Activated CD4-positive, alpha-beta T cell treated with anti-CD3 and anti-CD28 coated beads for 1 hour (primary cell): ENCODE data around the gene TARS2.

Experiments used
- DNase-seq: peaks from one replicate; pipeline ENCODE4 v3.0.0-alpha.2; 2020

Gene TARS2

GRCh38 chr1:150508982-150509381 lies 21.8 kb downstream of the TARS2 start:
- DNase-seq = no peak

DNA sequence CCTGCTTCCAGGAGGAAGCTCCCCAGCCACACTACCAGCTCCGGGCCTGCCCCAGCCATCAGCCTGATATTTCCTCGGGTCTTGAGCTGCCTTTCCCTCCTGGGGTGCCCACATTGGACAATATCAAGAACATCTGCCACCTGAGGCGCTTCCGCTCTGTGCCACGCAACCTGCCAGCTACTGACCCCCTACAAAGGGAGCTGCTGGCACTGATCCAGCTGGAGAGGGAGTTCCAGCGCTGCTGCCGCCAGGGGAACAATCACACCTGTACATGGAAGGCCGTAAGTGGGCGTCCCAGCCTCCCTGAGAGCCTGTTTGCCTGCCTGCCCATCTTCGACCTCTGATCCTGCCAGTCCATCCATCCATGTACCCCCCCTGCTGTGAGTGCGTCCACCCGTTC lies 24.3 kb downstream of the TARS2 start:
- DNase-seq = no peak

GRCh38 chr1:150511985-150512660 lies 24.9 kb downstream of the TARS2 start:
- no peak for DNase-seq

- no peak for DNase-seq
These were observed 25.6 kb downstream of the TARS2 start for GRCh38 chr1:150512846-150513245.

DNA sequence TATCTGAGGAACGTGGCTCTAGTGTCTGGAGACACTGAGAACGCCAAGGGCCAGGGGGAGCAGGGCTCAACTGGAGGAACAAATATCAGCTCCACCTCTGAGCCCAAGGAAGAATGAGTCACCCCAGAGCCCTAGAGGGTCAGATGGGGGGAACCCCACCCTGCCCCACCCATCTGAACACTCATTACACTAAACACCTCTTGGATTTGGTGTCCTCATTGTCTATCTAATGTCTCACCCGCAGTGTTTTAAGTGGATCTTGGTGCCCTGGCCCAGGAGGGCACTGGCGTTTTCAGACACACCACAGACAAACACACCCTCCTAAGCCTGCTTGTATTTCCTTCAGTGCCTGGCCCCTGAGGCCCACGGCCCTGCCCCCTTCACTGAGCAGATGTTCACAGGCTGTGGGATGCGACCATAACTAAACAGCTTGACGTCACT lies 26.2 kb downstream of the TARS2 start:
- no peak for DNase-seq

GRCh38 chr1:150514260-150514659 lies 27.0 kb downstream of the TARS2 start:
- no peak for DNase-seq

DNA sequence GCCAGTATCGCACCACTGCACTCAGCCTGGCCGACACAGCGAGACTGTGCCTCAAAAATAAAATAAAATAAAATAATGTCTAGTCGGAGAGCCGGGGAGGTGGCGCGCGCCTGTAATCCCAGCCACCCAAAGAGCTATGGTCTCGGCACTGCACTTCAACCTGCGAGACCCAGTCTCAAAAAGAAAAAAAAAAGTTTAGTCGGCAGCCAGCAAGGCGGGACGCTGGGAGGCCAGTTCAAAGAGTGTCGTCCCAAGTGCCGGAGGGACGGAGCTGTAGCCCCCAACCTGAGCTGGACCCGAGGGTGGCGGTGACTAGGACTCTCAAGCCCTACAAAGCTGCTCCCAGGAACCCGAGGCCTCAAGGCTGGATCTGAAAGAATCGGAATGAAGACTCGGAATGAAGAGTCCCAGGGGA lies 27.7 kb downstream of the TARS2 start:
- DNase-seq = no peak

GRCh38 chr1:150515328-150516049 lies 28.3 kb downstream of the TARS2 start, which contains the start of gene FALEC:
Gene FALEC, plus strand, starts transcription at chr1:150515752.
- peak; percentile 86 for DNase-seq

GRCh38 chr1:150516050-150516591 lies 28.9 kb downstream of the TARS2 start:
- no peak for DNase-seq

DNA sequence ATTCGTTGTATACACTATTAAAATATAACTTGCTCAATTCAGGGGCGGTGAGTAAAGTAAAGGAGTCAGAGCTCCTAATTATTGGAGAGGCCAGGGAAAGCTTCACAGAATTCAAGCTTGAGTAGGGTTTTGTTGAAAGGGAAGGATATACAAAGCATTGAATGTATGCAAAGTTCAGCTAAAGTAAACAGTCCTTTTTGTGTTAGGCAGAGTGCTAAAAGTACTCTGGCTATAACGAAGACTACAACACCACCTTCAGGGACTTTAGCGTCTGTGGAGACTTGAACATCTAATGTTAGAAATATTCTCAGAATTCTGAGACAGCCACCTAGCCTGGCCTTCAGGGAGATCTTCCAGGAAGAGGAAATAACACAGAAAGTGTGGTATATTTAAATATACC lies 29.4 kb downstream of the TARS2 start:
- no peak for DNase-seq

GRCh38 chr1:150521196-150521968 lies 34.2 kb downstream of the TARS2 start:
- DNase-seq = no peak

- DNase-seq = no peak
These were observed 38.1 kb downstream of the TARS2 start for GRCh38 chr1:150525348-150525747.

- no peak for DNase-seq
These were observed 41.0 kb downstream of the TARS2 start for GRCh38 chr1:150528196-150528595.

GRCh38 chr1:150529017-150529416 lies 41.8 kb downstream of the TARS2 start:
- no peak for DNase-seq

DNA sequence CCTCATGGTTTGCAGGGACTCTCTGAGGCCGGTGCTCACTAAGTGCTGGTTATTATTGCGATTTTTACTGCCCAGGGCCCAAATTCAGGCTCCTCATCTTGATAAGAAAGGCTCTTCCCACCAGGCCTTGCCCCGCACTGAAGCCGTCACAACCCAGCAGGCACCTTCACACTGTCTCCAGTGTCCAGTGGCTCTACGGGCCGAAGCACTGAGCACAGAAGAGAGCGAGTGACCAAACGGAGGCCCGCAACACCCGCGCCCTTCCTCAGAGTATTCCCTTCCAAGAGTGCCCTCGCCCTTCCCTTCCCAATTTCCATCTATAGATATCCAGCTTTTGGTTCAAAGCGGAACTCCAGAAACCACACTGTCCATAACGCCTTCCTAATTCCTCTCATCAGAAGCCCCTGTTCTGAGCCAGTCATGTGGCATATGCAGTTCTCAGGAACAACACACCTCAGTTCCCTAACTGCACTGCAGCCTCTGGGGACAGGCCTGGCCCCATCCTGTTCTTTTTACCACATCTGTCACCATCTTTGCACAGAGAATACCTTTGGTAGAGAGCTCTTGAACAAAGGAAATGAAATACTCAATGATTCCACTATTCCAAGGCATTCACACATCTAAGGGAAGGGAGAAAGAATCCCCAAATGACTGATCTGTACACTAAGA lies 43.4 kb downstream of the TARS2 start:
- DNase-seq = no peak

- no peak for DNase-seq
These were observed 45.6 kb downstream of the TARS2 start for GRCh38 chr1:150532860-150533259.

DNA sequence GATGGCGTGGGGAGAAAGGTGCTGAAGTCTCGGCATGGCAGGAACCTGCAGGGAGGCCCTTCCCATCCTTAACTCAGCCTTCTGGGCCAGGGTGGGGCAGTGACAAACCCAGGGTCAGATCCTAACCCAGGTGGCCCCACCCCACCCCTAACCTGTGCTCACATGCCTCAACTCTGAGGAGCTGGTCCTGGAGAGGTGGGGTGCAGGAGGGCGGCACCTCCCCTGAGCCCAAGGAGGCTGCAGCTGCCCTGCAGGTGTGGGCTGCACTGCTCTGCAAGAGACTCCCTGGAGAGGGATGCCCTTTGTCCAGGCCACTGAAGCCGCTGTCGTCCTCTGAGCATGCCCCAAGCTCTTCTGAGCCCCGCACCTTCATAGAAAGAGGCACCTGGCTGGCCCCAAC lies 46.8 kb downstream of the TARS2 start:
- DNase-seq = no peak

DNA sequence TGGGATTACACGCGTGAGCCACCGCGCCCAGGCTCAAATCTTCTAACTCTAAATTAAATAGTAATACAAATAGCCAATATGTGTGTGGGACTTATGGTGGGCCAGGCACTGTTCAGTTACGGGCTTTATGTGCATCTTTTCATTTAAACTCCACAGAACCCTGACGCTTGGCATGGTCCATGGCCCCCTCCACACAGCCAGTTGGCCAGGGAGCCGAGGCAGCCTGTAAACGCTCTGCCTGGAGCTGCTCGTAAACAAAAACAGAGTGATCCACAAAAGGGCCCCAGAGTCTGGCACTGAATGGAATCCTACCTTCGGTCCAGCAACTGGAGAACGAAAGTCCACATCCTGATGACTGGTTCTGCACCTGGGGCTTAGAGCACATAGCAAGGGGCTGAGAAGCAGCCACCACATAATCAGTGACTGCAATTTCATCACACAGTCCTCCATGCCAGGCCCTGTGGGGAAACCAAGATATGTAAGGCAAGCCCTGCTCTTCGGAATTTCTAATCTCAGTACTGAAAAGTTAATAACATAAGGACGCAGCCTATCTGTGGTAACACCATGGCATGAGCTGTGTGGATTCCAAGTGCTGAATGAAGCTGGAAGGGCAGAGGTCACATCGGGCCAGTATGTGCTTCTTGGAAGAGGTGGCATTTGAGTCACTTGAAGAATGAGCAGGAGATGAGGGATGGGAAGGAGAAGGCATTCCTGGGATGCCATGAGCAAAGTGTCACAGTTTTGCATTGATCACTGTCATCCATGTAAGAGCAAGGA lies 48.5 kb downstream of the TARS2 start:
- DNase-seq = no peak

GRCh38 chr1:150536836-150537731 lies 49.9 kb downstream of the TARS2 start:
- DNase-seq = no peak

DNA sequence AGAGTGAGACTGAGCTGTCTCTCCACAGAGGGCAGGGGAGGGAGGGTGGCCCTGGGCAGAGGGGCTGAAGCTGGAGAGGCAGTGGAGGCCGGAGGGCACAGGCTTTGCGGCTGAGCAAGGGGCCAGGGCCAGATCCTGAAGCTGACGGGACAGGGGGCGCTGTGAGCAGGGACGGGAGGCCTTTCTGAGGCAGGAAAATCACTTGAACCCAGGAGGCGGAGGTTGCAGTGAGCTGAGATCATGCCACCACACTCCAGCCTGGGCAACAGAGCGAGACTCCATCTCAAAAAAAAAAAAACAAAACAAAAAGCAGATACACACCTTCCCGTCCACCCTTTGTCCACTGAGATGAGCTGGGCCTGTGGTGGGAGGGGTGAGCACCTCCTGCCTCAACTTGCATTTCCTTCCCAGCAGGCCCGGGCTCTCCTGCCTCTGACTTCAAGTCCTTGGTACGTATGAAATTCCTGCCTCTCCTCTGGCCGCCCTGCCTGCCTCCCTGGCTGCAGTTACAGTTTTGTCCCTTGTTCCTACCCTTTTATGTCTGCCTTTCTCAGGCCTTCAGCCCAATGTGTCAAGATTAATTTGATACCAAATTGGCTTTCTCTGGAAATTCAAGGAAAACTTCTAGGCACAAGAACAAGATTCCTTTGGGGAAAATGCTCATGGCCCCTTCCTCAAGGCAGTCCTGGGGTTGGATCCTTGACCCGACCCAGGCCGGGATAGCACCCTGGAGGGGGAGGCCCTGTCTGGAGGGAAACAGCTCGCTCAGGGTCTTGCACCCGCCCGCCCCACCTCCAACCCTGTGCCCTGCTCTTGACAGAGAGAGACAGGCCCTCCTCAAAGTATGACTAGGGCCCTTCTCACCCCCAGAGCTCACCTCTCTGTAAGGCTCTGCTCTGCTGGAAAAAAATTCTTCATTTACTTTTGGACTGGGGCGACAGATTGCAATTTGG lies 50.8 kb downstream of the TARS2 start:
- DNase-seq = no peak
